ENCODE results near the gene KIF20B.
"Not testable (repeated sequence)": the region's sequence is repeated elsewhere in the genome, so short reads cannot be mapped to it uniquely, and the experiment has no call there.

Gene KIF20B

DNA sequence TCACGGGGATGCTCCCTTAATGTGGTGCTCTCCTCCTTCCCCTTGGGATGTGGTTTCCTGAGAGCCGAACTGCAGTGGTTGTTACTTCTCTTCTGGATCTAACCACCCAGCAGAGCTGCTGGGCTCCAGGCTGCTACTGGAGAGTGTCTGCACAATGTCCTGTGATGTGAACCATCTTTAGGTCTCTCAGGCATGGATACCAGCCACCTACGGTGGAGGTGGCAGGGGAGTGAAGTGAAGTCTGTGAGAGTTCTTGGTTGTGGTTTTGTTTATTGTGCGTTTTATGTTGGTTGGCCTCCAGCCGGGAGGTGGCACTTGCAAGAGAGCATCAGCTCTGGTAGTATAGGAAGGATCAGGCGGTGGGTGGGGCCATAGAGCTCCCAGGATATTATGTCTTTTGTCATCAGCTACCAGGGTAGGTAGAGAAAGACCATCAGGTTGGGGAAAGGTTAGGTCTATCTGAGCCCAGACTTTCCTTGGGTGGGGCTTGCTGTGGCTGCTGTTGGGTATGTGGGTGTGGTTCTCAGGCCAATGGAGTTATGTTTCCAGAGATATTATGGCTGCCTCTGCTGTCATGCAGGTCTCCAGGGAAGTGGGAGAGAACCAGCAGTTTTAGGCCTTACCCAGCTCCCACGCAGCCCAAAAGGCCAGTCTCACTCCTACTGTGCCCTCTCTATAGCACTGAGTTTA lies 87.9 kb downstream of the KIF20B start:
- no peak for DNase-seq

DNA sequence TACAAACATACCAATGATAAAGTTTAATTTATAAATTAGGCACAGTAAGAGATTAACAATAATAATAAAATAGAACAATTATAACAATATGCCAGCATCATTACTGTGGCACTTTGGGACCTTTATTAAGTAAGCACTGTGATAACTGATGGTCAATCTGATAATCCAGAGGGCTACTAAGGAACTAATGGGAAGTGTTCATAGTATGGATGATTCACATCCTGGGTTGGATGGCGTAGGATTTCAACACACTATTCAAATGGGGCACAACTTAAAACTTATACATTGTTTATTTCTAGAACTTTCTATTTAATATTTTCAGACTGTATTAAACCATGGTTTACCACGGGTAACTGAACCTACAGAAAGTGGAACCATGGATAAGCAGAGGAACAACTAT lies 90.8 kb downstream of the KIF20B start:
- DNase-seq: no peak

DNA sequence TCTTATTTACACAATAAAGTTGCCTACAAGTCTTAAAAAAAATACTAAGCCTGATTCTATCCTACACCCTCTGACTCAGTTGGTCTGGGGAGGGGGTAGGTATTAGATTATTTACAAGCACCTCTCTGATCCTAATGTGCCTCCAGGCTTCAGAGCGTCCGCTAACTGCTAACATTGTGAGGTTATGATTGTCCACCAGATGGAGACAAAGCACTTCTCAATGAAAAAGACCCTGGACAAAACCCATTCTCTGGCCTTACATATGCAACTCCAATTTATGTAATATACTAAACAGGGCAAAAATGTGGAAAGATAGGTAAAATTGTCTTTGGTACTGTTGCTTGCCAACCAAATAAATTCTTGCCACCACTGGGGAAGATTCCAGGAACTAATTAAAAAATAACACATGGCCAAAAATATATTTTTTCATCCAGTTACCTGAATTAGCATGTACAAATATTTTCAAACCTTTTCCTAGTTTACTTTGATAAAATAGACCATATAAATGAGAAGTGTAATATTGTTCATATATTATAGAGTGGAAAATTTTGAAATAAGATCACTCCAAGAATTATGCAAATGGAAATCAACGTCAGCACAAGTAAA lies 92.4 kb downstream of the KIF20B start:
- no peak for DNase-seq

DNA sequence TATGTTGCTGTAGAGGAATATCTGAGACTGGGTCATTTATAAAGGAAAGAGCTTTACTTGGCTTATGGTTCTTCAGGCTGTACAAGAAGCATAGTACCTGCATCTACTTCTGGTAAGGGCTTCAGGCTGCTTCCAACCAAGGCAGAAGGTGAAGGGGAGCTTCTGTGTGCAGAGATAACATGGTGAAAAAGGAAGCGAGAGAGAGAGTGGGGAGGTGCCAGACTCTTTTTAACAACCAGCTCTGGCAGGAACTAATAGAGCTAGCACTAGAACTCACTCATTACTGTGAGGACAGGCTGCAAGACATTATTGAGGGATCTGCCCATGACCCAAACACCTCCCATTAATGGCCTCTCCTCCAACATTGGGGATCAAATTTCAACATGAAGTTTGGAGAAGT lies 94.5 kb downstream of the KIF20B start:
- DNase-seq: no peak

DNA sequence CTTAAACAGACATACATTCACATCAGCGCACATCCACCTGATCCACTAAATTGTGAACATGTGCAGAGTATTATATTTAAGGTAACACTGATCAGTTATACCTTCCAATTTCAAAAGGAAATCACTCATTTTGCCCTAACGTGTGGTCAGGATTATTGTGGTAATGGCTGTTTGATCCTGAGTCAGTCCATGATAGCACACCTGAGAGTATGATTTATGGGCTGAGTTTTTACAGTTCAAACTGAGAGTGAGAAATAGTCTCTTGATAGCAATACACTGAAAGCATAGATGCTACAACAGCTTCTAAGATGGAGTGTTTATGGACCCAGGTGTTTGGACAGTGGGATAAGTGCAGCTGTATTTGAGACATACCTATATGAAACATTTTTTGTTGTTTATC lies 96.7 kb downstream of the KIF20B start:
- DNase-seq: no peak

DNA sequence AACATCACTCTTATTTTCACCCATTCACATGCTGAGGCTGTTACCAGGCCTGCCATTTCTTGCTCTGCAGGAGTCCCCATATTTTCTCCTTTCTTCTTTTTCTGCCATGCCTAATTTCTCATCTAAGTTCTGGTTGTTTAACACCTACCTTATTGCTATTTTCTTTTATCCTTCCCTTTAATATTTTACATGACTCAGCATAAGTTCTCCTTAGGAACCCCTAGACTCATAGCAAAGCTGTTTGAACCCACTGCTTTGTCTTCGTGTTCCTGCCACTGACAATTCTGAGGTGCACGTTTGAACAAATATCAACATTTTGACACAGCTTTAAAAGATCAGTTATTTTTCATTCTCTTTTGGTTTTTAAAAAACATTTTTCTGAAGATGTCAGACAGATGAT lies 98.2 kb downstream of the KIF20B start:
- no peak for DNase-seq

DNA sequence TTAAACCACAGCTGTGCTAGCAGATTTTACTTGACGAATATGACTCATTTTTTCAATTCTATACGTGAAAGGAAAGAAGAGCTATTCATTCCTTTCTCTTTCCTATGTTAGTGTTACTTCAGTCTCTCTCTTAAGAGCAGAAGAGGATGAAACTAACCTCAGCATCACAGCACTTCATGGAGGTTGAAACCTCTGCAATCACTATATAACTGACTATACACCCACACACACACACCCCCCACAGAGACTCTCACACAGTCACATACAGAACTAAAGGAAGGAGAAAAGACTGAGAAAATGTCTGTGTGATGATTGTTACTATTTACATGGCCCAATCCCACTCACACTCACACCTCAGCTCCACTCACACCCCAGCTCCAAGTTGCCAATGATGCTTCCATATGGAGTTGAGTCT lies 104.2 kb downstream of the KIF20B start:
- DNase-seq: no peak

DNA sequence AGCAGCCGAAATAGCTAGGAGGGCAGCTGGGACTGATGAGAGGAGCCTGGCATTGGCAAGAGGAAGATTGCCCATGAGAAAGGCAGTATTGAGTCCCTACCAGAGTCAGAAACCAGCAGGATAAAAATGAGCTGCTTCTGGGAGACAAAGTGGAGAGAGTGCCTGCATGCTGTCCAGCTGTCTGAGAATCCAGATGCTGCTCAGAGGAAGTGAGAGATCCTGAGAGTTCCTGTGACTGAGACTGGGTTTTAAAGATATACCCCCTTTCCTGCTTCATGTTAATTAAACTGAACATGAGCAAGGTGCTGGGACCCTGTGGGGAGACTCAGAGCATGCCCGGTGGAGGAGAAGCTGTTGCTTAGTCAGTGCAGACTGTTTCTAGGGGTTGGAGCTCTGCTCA lies 107.5 kb downstream of the KIF20B start:
- DNase-seq: no peak

DNA sequence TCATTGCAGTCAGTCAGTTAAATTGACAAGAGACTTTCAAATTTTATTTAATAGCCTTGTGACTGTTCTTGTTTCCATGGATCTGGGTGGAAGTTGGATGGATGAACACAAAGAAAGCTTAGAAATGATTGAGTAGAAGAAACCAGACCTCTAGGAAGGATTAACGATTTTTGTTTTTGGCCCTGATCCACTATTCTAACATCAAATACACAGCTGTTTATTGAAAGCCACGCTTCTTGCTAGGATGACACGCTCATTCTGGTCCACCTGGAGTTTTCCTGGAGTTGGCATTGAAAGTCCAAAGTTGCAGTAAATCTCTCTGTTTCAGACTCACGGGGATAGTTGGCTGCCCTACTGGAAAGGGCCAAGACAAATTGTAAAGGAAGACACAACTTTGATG lies 108.4 kb downstream of the KIF20B start:
- DNase-seq: no peak

DNA sequence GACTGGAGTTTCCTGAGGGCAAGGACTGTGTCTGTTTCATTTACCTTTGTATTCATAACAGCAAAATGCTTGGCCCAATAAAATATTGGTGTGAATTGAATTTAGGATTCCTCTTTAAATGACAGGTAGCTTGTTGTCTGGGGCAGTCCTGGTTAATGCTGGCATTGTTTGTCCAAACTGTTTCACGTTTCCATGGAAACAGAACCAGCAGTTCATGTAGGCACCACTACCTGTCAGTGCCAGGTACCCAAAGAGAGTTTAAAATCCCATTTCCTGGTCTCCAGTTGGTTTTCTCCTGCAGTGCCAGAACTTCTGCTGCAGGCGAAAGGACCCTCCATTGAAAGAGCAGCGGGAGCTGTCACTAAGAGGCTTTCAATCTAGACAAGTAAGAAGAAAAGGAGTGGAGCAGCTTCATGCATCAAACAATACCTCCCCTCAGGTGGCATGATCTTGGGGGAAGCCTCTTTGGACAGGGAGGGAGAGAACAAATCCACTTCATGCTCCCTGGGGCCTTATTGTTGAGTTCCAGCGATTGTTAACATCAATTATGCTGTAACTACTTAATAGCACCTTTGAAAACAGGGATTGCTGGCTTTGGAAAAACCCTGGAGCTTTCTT lies 109.6 kb downstream of the KIF20B start:
- DNase-seq: no peak

DNA sequence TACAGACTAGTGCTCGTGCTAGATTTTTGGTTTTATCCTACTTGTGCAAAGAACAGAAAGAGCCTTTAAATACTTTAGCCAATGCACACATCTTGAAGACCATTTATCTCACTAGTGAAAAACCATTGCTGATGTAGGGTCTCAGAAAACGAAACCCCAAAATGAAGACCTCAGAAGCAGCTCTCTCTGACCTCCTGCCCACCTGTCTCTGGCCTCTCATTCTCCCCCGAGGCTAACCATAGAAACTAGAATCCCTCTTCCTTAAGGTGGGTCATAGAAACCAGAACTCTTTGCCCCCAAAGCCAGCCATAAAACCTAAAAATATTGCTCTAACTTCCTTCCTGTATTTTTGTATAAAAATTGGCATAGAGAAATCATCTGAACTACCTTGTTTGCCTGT lies 112.2 kb downstream of the KIF20B start:
- no peak for DNase-seq

DNA sequence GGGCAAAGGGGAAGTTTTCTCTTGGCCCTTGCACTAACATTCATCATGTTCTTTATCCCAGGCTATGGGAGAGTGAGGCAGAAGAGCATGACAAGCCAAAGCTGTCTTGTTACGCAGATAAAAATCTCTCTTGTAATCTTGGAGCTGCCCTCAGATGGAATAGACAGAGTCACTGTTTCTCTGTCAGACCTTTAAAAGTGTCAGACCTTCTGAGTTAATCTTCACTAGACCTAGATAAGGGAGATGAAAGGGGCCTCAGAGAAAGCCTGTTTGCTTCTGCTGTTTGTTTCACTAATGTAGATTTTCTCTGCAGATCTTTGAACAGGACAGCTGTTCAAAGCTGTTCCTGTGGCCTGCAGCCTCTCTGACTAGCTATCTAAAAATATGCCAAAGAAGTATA lies 112.9 kb downstream of the KIF20B start:
- no peak for DNase-seq

DNA sequence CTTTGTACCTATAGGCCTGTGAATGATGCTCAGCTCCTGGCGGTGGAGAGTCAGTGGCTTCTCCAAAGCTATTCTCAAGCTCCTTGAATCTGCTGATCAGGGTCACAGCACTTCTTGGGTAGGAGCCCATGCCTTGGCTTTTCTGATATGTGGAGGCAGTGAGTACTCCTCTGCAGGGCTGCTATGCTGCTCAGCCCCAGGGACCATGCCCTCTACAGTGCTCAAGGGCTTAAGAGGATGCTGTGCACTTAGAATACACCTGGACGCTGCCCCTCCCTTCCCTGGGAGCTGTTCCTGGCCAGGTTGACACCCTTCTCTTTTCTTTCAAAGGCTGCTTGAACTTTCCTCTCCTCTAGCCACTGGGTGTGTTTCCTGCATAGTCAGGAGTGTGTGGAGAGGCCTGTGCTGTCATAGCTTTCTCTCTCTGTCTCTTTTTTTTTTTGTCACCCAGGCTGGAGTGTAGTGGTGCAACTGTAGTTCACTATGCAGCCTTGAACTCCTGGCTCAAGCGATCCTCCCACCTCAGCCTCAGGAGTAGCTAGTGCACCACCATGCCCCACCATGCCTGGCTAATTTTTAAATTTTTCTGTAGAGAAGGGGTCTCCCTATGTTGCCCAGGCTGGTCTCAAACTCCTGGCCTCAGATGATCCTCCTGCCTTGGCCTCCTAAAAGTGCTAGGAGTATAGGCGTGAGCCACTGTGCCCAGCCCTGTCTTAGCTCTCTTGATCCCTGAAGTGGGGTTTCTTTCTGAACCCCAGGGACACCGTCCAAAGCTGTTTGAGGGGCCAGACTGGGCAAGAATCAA lies 113.9 kb downstream of the KIF20B start:
- DNase-seq: no peak

DNA sequence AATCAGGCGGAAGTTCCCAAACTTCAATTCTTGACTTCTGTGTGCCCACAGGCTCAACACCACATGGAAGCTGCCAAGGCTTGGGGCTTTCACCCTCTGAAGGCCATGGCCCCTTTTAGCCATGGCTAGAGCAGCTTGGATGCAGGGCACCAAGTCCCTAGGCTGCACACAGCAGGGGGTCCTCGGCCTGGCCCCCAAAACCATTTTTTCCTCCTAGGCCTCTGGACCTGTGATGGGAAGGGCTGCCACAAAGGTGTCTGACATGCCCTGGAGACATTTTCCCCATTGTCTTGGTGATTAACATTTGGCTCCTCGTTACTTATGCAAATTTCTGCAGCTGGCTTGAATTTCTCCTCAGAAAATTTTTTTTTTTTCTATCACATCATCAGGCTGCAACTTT lies 117.6 kb downstream of the KIF20B start:
- DNase-seq: not testable (repeated sequence)

All from SHP77 treated with DMSO at 0.1 percent for 48 hours (cell line).